Brain microvascular endothelial cell (primary cell): ENCODE results near the gene MTHFD2L.

Experiments
- DNase-seq: peaks from one replicate; pipeline ENCODE4 v3.0.0-alpha.2; 2020
- H3K27ac ChIP-seq: fragments of 250-450 bp; sonication (Bioruptor Pico); 2 replicates; pipeline ENCODE4 v1.5.1; 2020; ENCODE audit warnings: mild to moderate bottlenecking, moderate library complexity
- H3K27me3 ChIP-seq: fragments of 250-450 bp; sonication (Bioruptor Pico); replicated peaks from 2 replicates; pipeline ENCODE4 v1.5.1; 2020; ENCODE audit warnings: mild to moderate bottlenecking
- H3K36me3 ChIP-seq: fragments of 250-450 bp; sonication (Bioruptor Pico); replicated peaks from 2 replicates; pipeline ENCODE4 v1.5.1; 2020; ENCODE audit warnings: mild to moderate bottlenecking
- H3K4me3 ChIP-seq: 2 replicates; pipeline ENCODE4 v1.5.1; 2011; ENCODE audit warnings: low read depth, mild to moderate bottlenecking, control low read depth, low read length, moderate library complexity
- CTCF ChIP-seq: IDR thresholded peaks from 2 replicates; pipeline ENCODE4 v1.5.1; 2011; ENCODE audit warnings: low read depth, mild to moderate bottlenecking, moderate library complexity, low read length, control low read depth, inconsistent platforms; ENCODE audit errors: missing control alignments
- in situ Hi-C: cut with HindIII; loops from 2 replicates; pipeline ENCODE4 v1.10.0; 2017; ENCODE audit warnings: low sequenced_read_pairs, low pct_ligation_motif_present

Gene MTHFD2L

GRCh38 chr4:74118600-74119338, 39.1 kb upstream of the MTHFD2L start:
- Histone ChIP-seq H3K4me3 (no peak overlapping the region), H3K27me3 (no peaks in the 10 kb centered on the region), H3K36me3 (no peaks in the 10 kb centered on the region), H3K27ac (no peak overlapping the region)
- in situ Hi-C loops = no loop called here
- no peak for TF ChIP-seq CTCF
- no peak for DNase-seq

GRCh38 chr4:74120086-74120485, 37.8 kb upstream of the MTHFD2L start:
- Histone ChIP-seq H3K27ac (no peak overlapping the region), H3K36me3 (no peaks in the 10 kb centered on the region), H3K4me3 (no peak overlapping the region), H3K27me3 (no peaks in the 10 kb centered on the region)
- in situ Hi-C loops = no loop called here
- DNase-seq = no peak
- no peak for TF ChIP-seq CTCF

GRCh38 chr4:74121643-74122579, 36.0 kb upstream of the MTHFD2L start:
- H3K36me3 ChIP-seq = no peaks in the 10 kb centered on the region
- no peaks in the 10 kb centered on the region for H3K27me3 ChIP-seq
- TF ChIP-seq CTCF = no peak
- in situ Hi-C loops = no loop called here
- no peak overlapping the region for H3K27ac ChIP-seq
- no peak overlapping the region for H3K4me3 ChIP-seq
- DNase-seq = no peak

GRCh38 chr4:74123065-74123728, 34.7 kb upstream of the MTHFD2L start:
- Histone ChIP-seq H3K27me3 (no peaks in the 10 kb centered on the region), H3K4me3 (no peak overlapping the region), H3K27ac (peak overlapping the region; percentile 37), H3K36me3 (no peaks in the 10 kb centered on the region)
- no peak for TF ChIP-seq CTCF
- in situ Hi-C loops = no loop called here
- peak; percentile 86 for DNase-seq

GRCh38 chr4:74125029-74125428, 32.9 kb upstream of the MTHFD2L start:
- Histone ChIP-seq H3K27me3 (no peaks in the 10 kb centered on the region), H3K4me3 (no peak overlapping the region), H3K27ac (no peak overlapping the region), H3K36me3 (no peaks in the 10 kb centered on the region)
- DNase-seq = no peak
- in situ Hi-C loops = loop anchor here (25.0 kb wide), 1 partner anchor 463 kb away; no protein-coding TSS in a partner anchor
- no peak for TF ChIP-seq CTCF
